Vagina (tissue), 2 donors: ENCODE measurements around the gene DSE.

Experiments used
- CTCF ChIP-seq, 3 experiments: fragments of 450-650 bp in 2 of 3; fragments of 200-600 bp in 1 of 3; sonication (generic) in 1 of 3; IDR thresholded peaks; one replicate each; pipeline ENCODE4 v1.5.1; 2017 to 2019; ENCODE audit warnings: antibody characterized with exemption in 3 of 3, mild to moderate bottlenecking in 2 of 3, moderate library complexity in 2 of 3
- POLR2A ChIP-seq, 2 donors: fragments of 450-650 bp; IDR thresholded peaks; one replicate each; pipeline ENCODE4 v1.6.1; 2017; ENCODE audit warnings: antibody characterized with exemption in 2 of 2, mild to moderate bottlenecking in 2 of 2, moderate library complexity in 2 of 2

GRCh38 chr6:116476002-116476678 lies 105.4 kb downstream of the DSE start:
- TF ChIP-seq CTCF (IDR thresholded peaks at IDR 0.05) (no peak), POLR2A (IDR thresholded peaks at IDR 0.05) (no peak)
